ENCODE data around the gene RANGAP1. TPM values are rescaled to one million over a fixed set of nuclear protein-coding genes. Genes with fewer than 3 reads are reported as not detected.

Gene RANGAP1
- total and polyA plus RNA-seq, 2 of the 4 experiments (the other 2 are of a cell fraction), result 71.2 to 148 TPM

- peak within 1 kb of the TSS; percentile 73 for H2BK120ac ChIP-seq (ENCODE audit: low read depth, low read length)
- in situ Hi-C loops (cut with MboI; ENCODE audit: low sequenced_read_pairs) (no loop called here), intact Hi-C loops (cut with micrococcal nuclease) (no loop called here), dilution Hi-C loops (cut with HindIII; ENCODE audit: low sequenced_read_pairs, unreplicated experiment) (no loop called here)
- no peaks in the 10 kb centered on the region for H3K27me3 ChIP-seq (ENCODE audit: control insufficient read depth, insufficient read depth, low read length)
- H3K9me1 ChIP-seq (ENCODE audit: insufficient read depth, low read length), result no peaks in the 10 kb centered on the region
- peak within 1 kb of the TSS; percentile 85 to 98 for H4K8ac ChIP-seq (ENCODE audit: low read depth in 2 of 2, low read length in 2 of 2)
- H3K27ac ChIP-seq (ENCODE audit: insufficient read depth, low read length), result peak within 1 kb of the TSS; percentile 62
- ChIA-PET CTCF (no interaction called here), POLR2A (ENCODE audit: unreplicated experiment) (no interaction called here)
- peaks cover 4% of the 10 kb centered on the region; the same call in 1 of the 2 replicates for H3K36me3 ChIP-seq (ENCODE audit: control insufficient read depth, insufficient read depth, low read length)
- H3K9me3 ChIP-seq (ENCODE audit: control insufficient read depth, insufficient read depth, low read length), result no peaks in the 10 kb centered on the region
- H4K20me1 ChIP-seq (ENCODE audit: insufficient read depth, low read length), result no peaks in the 10 kb centered on the region
- peak within 1 kb of the TSS; percentile 100 for H2AFZ ChIP-seq (replicated peaks; ENCODE audit: low read length, poor library complexity)
- peak within 1 kb of the TSS; percentile 89 for H3K4ac ChIP-seq (ENCODE audit: low read depth, low read length)
- peaks cover 12 to 30% of the 10 kb centered on the region in 2 experiments for H3K79me1 ChIP-seq (ENCODE audit: low read depth in 1 of 2, low read length in 2 of 2)
- 0 out of 3 replicates have a peak within 1 kb of the TSS, but pooled peaks have one; percentile 1 for H2BK15ac ChIP-seq (ENCODE audit: low read depth, low read length)
- H3K23ac ChIP-seq (ENCODE audit: low read depth, low read length), result peak within 1 kb of the TSS; percentile 89
- H3K56ac ChIP-seq (ENCODE audit: extremely low read depth, insufficient read depth, low read length), result peak within 1 kb of the TSS; percentile 91
- peak within 1 kb of the TSS; percentile 96 for H3K4me2 ChIP-seq (ENCODE audit: low read depth, low read length)
- BruUV-seq (replicated peaks), result no TSS peak
- peak within 1 kb of the TSS; percentile 81 for H4K91ac ChIP-seq (ENCODE audit: insufficient read depth, low read depth, low read length)
- H2AK9ac ChIP-seq (replicated peaks; ENCODE audit: low read depth, low read length, poor library complexity), result peak within 1 kb of the TSS; percentile 90
- peak within 1 kb of the TSS; percentile 56 for H2BK5ac ChIP-seq (ENCODE audit: low read depth, low read length, poor library complexity, severe bottlenecking)
- DNase-seq, result peak; percentile 93
- H3K4me3 ChIP-seq (ENCODE audit: insufficient read depth, low read depth, low read length), result peak within 1 kb of the TSS; percentile 64
- ATAC-seq (ENCODE audit: low read depth), result peak; percentile 100
- 20% methylated on average over 3 of the region's 47 CpGs; no CpG with 5 or more reads in 1 of the 2 experiments for WGBS, 2 experiments (ENCODE audit: extremely low coverage in 2 of 2, insufficient read length in 1 of 2)
- no peak within 1 kb of the TSS; the same call in 1 of the 2 replicates for H2BK20ac ChIP-seq (ENCODE audit: low read depth, low read length)
- peak within 1 kb of the TSS; percentile 77 for H3K9ac ChIP-seq (ENCODE audit: low read depth, low read length)
- TF ChIP-seq MAZ (IDR thresholded peaks at IDR 0.05; ENCODE audit: borderline replicate concordance, low read depth, low read length), result peak; percentile 43; the same call in 1 of the 2 replicates
- TF ChIP-seq NFE2L2 (IDR thresholded peaks at IDR 0.05; ENCODE audit: low read depth, low read length), result no peak
- TF ChIP-seq FOS (IDR thresholded peaks at IDR 0.05; ENCODE audit: low read depth, low read length), result peak; percentile 20; the same call in 1 of the 2 replicates
- TF ChIP-seq RFX5 (IDR thresholded peaks at IDR 0.05; ENCODE audit: low read depth, low read length), result 0 out of 2 replicates have a peak, but pooled peaks have one; percentile 8
- TF ChIP-seq BHLHE40 (IDR thresholded peaks at IDR 0.05; ENCODE audit: low read depth, low read length), result no peak
- TF ChIP-seq CEBPB (IDR thresholded peaks at IDR 0.05; ENCODE audit: low read depth, low read length), result no peak
- TF ChIP-seq MXI1 (IDR thresholded peaks at IDR 0.05; ENCODE audit: borderline replicate concordance, low read depth, low read length), result peak; percentile 45; the same call in 1 of the 2 replicates
- TF ChIP-seq POLR2A (IDR thresholded peaks at IDR 0.05; ENCODE audit: low read depth, low read length), result peak; percentile 51; the same call in 1 of the 2 replicates
- peak; percentile 33 for TF ChIP-seq USF2 (IDR thresholded peaks at IDR 0.05; ENCODE audit: low read depth, low read length)
- H2AK5ac ChIP-seq (ENCODE audit: low read depth, low read length), result peak within 1 kb of the TSS; percentile 78
- no peak within 1 kb of the TSS for H3K18ac ChIP-seq (ENCODE audit: low read depth, low read length)
- H4K5ac ChIP-seq (ENCODE audit: low read depth, low read length), result peak within 1 kb of the TSS; percentile 67
- H3K4me1 ChIP-seq (ENCODE audit: control insufficient read depth, insufficient read depth, low read length), result no peaks in the 10 kb centered on the region; the same call in 1 of the 2 replicates
- peak within 1 kb of the TSS; percentile 98 for H3K14ac ChIP-seq (replicated peaks; ENCODE audit: low read depth, low read length)
Observed at GRCh38 chr22:41204992-41205900, 80.7 kb downstream of the RANGAP1 start, which contains the start of gene L3MBTL2. Gene L3MBTL2, plus strand, starts transcription at chr22:41205312. Its CDS starts 51 bp downstream, at chr22:41205363.
